Colon (tissue), 2 donors: ENCODE measurements around the gene DCBLD2.

Experiments used
- FAIRE-seq: peaks from 2 replicates; lab custom pipeline; 2012; peaks lifted over from hg19 to GRCh38; lab: Jason Lieb, UNC
- donor health status: control.
- donor health status: control.

DCBLD2 gene

DNA sequence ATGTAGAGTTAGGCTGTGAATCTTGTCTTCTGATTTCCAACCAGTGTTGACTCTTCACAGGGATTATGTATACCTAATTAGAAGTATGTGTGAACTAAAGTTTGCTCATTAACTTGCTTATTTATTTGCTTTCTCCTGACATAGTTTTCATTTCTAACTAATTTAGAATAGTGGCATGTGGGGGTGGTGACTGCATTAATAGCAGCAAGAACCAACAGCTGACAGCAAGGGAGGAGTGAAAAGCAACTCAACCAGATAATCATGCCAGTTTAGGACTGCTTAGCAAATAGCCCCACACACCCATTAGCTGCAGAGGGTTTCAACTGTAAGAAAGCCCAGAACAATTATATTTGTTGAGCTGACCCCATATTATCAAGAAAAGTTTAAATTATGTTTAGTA lies 134.6 kb downstream of the DCBLD2 start:
- no peak for FAIRE-seq

DNA sequence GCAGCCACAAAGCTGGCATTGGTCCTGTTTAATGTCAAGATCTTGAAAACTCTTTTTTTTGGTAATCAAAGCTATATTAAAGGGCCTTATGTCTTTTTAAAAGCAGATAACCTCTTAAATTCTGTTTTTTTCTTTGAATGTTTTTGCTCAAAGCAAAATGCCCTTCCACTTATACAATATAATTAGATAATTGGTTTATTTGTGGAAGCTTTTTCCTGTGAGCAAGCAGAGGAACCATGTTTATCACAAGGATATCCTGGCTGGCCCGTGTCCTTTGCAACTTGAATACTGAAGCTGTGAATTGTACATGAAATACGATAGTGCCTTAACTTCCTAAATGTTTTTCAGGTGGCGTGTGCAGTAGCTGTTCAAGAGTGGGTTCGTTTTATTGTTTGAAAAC lies 135.8 kb downstream of the DCBLD2 start:
- FAIRE-seq: no peak

DNA sequence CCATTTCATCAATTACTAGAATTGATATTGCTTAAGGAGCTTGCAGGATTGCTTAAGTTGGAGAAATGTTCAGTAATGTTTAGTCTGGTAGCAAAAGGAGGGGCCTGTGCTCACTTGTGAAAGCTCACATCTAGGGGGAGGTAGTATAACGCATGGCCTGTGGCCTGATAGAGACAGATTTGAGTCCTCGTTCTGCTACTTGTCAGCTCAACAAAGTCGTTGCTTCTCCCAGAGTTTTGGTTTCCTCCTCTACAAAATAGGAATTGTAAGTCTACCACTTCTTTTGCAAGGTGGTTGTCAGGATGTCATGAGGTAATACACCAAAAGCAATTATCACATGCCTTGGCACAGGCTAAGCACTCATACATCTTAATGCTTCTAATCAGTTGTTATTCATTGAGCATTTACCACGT lies 137.0 kb downstream of the DCBLD2 start:
- FAIRE-seq: no peak

DNA sequence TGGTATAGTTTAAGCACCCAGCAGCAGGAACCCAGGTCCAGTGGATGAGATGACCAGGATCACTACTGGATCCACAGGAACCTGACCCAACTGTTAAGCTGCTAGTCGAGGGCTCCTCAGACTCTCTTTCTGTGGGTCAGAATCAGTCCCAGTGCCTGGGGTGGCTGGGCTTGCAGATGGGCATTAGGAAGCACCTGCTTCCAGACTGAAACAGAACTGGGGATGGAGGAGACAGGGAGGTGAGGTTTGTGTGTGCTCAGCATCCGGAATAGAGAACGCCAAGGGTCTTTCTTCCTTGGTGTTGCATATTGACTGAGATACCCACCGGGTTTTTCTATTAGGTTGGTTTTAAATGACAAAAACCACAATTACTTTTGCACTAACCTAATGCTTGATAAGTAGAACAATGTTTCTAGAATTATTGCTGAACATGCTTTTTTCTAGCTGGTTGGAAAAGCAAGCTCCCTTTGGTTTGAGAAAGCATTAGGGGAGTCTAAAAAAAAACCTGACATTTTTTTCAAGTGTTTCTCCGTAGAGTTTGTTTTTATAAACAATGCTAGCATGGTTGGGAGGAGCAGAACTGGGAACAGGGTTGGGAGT lies 137.6 kb downstream of the DCBLD2 start:
- FAIRE-seq: no peak

DNA sequence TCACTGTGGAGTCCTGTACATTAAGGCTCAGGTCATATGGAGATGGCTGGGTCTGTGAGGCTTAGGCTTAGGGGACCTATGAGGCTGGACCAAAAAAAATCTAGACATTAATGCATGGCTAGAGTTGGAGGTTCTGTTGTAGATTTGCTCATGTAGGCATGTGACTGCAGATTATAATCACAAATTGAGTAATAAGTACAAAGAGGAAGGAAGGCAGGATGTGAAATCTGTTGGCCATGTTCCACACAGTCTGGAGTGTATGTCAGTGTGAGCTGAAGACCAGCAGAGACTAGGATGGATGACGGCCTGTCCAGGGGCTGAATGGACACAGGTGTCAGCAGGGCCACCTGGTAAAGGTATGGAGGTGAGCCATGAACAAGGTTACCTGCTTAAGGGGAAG lies 138.4 kb downstream of the DCBLD2 start, which contains the start of gene ST3GAL6:
TSS of gene ST3GAL6 (plus strand) at position 265 of the 400 bp plus-strand sequence. CDS start 5,101 bp downstream, outside the sequence.
- FAIRE-seq: no peak

DNA sequence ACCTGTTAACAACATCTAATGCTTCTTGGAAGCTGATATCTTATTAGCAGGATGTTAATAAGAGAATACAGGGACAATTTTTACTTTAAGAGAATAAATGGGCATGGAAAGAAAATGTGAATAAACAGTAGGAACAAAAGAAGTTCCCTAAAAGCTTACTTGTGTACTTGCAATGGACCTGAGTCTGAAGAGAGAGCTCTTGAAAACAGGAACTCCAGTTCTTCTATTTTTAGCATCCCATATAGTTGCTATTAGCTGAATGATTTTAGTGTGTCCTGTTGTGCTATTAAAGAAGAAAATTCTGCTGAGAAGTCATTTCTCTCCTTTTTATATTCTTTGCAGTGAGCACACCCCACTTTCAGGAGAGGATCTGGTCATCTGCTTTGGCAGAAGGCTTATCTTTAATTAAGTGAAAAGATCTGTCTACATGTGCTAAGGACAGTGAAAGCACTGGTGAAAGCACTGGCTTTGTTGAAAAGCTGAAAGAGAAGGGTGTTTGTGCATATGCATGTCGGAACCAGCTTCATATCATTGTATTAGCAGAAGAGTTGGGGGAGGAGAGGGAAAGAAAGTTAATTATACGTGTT lies 139.8 kb downstream of the DCBLD2 start:
- no peak for FAIRE-seq

DNA sequence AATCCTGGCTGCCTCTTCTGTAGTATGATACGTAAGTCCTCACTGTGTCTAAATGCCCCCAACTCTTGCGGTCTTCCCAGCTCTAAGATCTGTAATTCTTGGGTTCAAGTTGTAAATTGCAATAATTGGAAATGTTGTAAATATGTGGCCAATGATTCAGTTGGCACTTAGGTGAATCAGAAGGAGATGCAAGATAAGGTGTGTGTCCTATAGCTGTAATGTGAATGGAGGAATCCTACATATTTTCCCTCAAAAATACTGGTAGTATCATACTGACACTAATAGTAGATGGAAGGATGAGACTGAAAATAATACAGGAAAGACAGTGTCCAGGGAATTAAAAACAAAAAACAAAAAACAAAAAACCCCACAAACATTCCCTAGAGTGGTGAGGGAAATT lies 141.9 kb downstream of the DCBLD2 start:
- no peak for FAIRE-seq

DNA sequence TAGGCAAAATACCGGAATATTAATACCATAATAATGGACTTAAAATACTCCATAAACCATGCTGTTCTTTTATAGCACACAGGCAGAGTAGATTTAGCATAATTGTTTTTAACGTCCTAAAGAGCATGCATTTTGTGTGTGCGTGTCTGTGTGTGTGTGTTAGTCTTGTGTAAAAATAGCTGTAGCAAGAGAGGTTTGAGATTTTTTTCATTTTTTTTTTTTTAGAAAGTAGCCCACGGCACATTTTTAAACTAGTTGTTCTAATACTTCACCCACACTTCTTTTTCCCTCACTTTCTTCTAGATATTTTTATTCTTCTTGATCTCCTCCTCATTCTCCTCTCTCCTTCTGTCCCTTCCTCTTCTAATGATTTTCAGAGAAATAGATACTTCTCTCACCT lies 145.9 kb downstream of the DCBLD2 start:
- FAIRE-seq: no peak

DNA sequence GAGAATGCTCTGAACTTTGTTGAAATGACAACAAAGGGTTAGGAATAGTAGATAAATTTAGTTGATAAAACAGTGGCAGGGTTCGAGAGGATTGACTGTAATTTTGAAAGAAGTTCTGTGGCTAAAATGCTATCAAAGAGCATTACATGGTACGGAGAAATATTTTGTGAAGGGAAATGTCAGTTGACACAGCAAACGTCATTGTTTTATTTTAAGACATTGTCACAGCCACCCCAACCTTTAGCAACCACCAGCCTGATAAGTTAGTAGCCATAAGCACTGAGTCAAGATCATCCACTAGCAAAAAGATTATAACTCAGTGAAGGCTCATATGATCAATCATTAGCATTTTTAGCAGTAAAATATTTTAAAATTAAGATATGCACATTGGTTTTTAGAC lies 147.0 kb downstream of the DCBLD2 start:
- no peak for FAIRE-seq

DNA sequence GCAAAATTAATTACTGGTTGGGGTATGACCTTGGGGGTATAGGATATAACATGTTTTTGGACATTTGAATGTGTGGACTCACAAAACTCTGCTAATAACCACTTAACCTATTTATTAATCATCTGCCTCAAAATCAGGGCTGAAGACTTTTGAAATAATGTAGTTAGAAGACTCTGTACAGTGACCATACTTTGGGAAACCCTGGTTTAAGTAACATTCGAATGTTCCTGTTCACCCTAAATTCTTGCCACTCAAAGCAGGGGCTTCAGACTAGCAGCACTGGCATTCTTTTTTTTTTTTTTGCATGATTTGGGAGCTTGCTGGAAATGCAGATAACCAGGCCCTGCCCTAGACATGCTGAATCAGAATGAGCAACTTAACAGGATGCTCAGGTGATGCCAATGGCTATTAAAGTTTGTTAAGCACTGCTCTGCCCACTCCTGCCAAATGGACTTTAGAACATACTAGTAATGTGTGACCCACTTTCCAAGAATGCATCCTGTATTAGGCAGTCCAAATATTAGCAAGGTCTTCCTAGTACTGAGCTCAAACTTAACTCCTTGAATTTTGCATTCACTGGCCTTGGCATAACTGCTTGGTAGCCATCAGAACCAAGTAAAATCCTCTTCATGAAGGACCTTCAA lies 151.1 kb downstream of the DCBLD2 start:
- FAIRE-seq: no peak

DNA sequence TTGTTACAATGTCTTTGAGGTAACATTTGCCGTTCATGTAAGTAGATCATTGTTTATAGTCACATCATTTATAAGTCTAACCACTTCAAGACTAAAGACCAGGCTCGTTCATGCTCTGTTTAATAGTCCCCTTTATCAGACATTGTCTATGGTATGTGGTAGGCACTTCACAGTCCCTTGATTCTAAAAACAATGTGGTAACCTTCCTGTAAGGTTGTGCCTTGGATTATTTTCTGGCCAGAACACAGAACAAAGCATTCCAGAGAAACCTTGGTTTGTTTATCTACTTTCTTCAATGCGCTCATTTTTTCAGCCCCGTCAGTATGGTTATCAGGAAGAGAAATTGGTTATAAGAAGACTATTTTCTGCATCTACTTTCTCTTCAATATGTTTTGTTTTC lies 154.6 kb downstream of the DCBLD2 start:
- FAIRE-seq: no peak

DNA sequence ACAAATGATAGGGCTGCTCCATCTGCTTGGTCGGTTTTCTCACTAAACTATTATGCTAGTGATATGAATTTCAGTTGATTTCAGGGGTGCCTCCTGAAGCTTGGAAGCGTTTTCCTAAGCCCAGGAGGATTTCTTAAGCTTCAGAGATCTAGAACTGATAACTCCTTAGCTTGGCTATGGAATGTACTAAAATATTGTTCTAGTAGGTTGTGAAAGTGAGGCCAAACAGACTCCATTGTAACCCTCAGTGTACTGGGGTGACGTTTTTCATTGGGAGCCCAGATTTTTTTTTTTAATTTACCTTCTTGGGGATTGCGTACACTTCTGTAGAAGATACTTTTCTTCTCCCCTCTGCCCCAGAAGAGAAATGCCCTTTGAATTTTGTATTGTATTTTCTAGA lies 155.4 kb downstream of the DCBLD2 start:
- no peak for FAIRE-seq
